ENCODE data around the gene RAB14.

RAB14 gene

GRCh38 chr9:121200356-121200755, 1.3 kb downstream of the RAB14 start:
- TF ChIP-seq CTCF (IDR thresholded peaks at IDR 0.05; ENCODE audit: insufficient read depth, low read depth, low read length, missing control alignments) = no peak
- H3K4me3 ChIP-seq (ENCODE audit: low read length) = peak overlapping the region; percentile 86
- DNase-seq (ENCODE audit: low read depth) = no peak

- DNase-seq (ENCODE audit: low read depth) = no peak
- TF ChIP-seq CTCF (IDR thresholded peaks at IDR 0.05; ENCODE audit: insufficient read depth, low read depth, low read length, missing control alignments) = no peak
- peak overlapping the region; percentile 86 for H3K4me3 ChIP-seq (ENCODE audit: low read length)
Observed at GRCh38 chr9:121199921-121200320, 1.7 kb downstream of the RAB14 start.

GRCh38 chr9:121198512-121199042, 3.1 kb downstream of the RAB14 start:
- no peak for TF ChIP-seq CTCF (IDR thresholded peaks at IDR 0.05; ENCODE audit: insufficient read depth, low read depth, low read length, missing control alignments)
- no peak for DNase-seq (ENCODE audit: low read depth)
- H3K4me3 ChIP-seq (ENCODE audit: low read length) = peak overlapping the region; percentile 86

GRCh38 chr9:121197132-121197531, 4.5 kb downstream of the RAB14 start:
- no peak for DNase-seq (ENCODE audit: low read depth)
- H3K4me3 ChIP-seq (ENCODE audit: low read length) = peak overlapping the region; percentile 86
- TF ChIP-seq CTCF (IDR thresholded peaks at IDR 0.05; ENCODE audit: insufficient read depth, low read depth, low read length, missing control alignments) = no peak

GRCh38 chr9:121196389-121196788, 5.3 kb downstream of the RAB14 start:
- TF ChIP-seq CTCF (IDR thresholded peaks at IDR 0.05; ENCODE audit: insufficient read depth, low read depth, low read length, missing control alignments) = no peak
- peak overlapping the region; percentile 24 for H3K4me3 ChIP-seq (ENCODE audit: low read length)
- DNase-seq (ENCODE audit: low read depth) = peak; percentile 24

GRCh38 chr9:121194730-121195129, 6.9 kb downstream of the RAB14 start:
- peak overlapping the region; percentile 17 for H3K4me3 ChIP-seq (ENCODE audit: low read length)
- no peak for TF ChIP-seq CTCF (IDR thresholded peaks at IDR 0.05; ENCODE audit: insufficient read depth, low read depth, low read length, missing control alignments)
- peak; percentile 89 for DNase-seq (ENCODE audit: low read depth)

- H3K4me3 ChIP-seq (ENCODE audit: low read length) = no peak overlapping the region
- no peak for DNase-seq (ENCODE audit: low read depth)
- no peak for TF ChIP-seq CTCF (IDR thresholded peaks at IDR 0.05; ENCODE audit: insufficient read depth, low read depth, low read length, missing control alignments)
Observed at GRCh38 chr9:121192959-121193640, 8.6 kb downstream of the RAB14 start.

Measured in epithelial cell of esophagus (primary cell).